Prostate gland (tissue), 2 donors: Measurements from ENCODE around the gene HSD11B1L. TPM values are rescaled to one million over a fixed set of nuclear protein-coding genes. Genes with fewer than 3 reads are reported as not detected.

ENCODE experiments used
- DNase-seq: peaks from one replicate; pipeline ENCODE4 v3.0.0-alpha.2; 2019; ENCODE audit warnings: low spot score
- H3K27ac ChIP-seq, 2 donors: fragments of 200-600 bp; sonication (generic); 2 replicates each; pipeline ENCODE4 v1.5.1; 2017 to 2019
- H3K27me3 ChIP-seq: fragments of 200-600 bp; sonication (generic); replicated peaks from 2 replicates; pipeline ENCODE4 v1.5.1; 2019; ENCODE audit not compliant: insufficient read depth
- H3K36me3 ChIP-seq, 2 donors: fragments of 200-600 bp; sonication (generic); 1 replicate in 1 of 2; 2 replicates in 1 of 2; pipeline versions ENCODE4 v1.5.1 to v1.8.1; 2017 to 2019
- H3K4me1 ChIP-seq: fragments of 200-600 bp; sonication (generic); replicated peaks from 2 replicates; pipeline ENCODE4 v1.5.1; 2019
- H3K4me3 ChIP-seq, 2 donors: fragments of 200-600 bp; sonication (generic); 2 replicates each; pipeline ENCODE4 v1.5.1; 2017 to 2019
- H3K9me3 ChIP-seq: fragments of 200-600 bp; sonication (generic); 2 replicates; pipeline ENCODE4 v1.5.1; 2017
- CTCF ChIP-seq, 4 experiments: fragments of 200-600 bp in 2 of 4; fragments of 450-650 bp in 2 of 4; sonication (generic) in 2 of 4; IDR thresholded peaks; 1 replicate in 3 of 4; 2 replicates in 1 of 4; pipeline ENCODE4 v1.5.1; 2016 to 2019; ENCODE audit warnings: antibody characterized with exemption in 4 of 4, mild to moderate bottlenecking in 2 of 4, moderate library complexity in 2 of 4
- POLR2A ChIP-seq: fragments of 450-650 bp; IDR thresholded peaks from one replicate; pipeline ENCODE4 v1.6.1; 2016; ENCODE audit warnings: antibody characterized with exemption, mild to moderate bottlenecking
- POLR2AphosphoS5 ChIP-seq: sonication (generic); formaldehyde crosslinking; IDR thresholded peaks from one replicate; pipeline ENCODE4 v1.6.1; 2017; ENCODE audit warnings: antibody characterized with exemption
- WGBS: methylation state at CpG from one replicate; pipeline ENCODE4 v1.1.5; 2018; 5-methylcytosine and 5-hydroxymethylcytosine counted together
- intact Hi-C: fragments of 100-400 bp; cut with DNase I; formaldehyde crosslinking; loops from one replicate; pipeline ENCODE4 v1.14.2; 2022
- total RNA-seq, 2 donors: library from RNA; depleted of rRNA; stranded (reverse); fragments of >200 nt; gene quantifications; one replicate each; pipeline ENCODE4 v1.1.0, GENCODE V29; 2016

Gene HSD11B1L
- total RNA-seq, 2 donors from 2014 or later, result 15.6 to 17.9 TPM

- no peak overlapping the region for H3K27ac ChIP-seq
- H3K4me3 ChIP-seq, result no peak overlapping the region
- H3K9me3 ChIP-seq, result no peaks in the 10 kb centered on the region
- intact Hi-C loops, result no loop called here
- WGBS, result 78% methylated on average over 7 of the region's 7 CpGs
- no peaks in the 10 kb centered on the region for H3K27me3 ChIP-seq
- no peak for DNase-seq
- H3K4me1 ChIP-seq, result no peaks in the 10 kb centered on the region
- peaks cover 9 to 18% of the 10 kb centered on the region in 2 donors for H3K36me3 ChIP-seq
- TF ChIP-seq POLR2AphosphoS5 (no peak), POLR2A (no peak), CTCF (IDR thresholded peaks at IDR 0.05) (no peak)
Measured at GRCh38 chr19:5671600-5671999, 9.2 kb upstream of the HSD11B1L start.

DNA sequence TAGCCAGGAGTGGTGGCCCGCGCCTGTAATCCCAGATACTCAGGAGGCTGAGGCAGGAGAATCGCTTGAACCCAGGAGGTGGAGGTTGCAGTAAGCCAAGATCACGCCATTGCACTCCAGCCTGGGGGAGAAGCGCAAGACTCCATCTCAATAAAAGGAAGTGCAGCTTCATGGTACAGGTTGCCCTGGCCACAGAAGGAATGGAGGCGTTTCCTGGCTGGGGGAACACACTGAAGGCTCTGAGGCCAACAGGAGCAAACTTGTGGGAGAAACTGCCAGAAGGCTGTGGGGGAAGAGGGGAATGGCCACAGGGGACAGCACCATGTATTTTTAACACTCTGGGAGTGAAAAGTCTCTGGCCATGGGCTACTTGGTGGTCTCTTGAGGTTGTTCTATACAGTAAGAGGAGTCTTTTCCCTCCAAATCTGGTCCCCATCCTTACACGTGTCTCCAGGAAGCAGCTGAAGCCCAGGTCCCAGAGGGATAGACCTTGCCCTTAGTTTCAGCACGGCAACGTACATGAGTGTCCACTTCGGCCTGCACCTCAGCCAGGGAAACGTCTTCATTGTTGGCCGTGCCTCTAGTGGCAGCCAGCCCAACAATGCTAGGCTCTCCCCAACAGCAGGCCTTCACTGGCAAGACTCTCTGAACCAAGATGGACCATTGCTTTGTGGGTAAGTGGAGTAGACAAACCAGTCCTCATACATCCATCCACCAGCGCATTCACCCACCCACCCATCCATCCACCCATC is 7.9 kb upstream of the HSD11B1L start:
- Histone ChIP-seq H3K4me1 (no peaks in the 10 kb centered on the region), H3K27me3 (no peaks in the 10 kb centered on the region), H3K27ac (no peak overlapping the region), H3K4me3 (no peak overlapping the region), H3K36me3 (peaks cover 0 to 6% of the 10 kb centered on the region in 2 donors), H3K9me3 (no peaks in the 10 kb centered on the region)
- intact Hi-C loops, result no loop called here
- DNase-seq, result no peak
- TF ChIP-seq POLR2A (no peak), POLR2AphosphoS5 (no peak), CTCF (IDR thresholded peaks at IDR 0.05) (no peak)
- 89% methylated on average over 13 of the region's 13 CpGs for WGBS

DNA sequence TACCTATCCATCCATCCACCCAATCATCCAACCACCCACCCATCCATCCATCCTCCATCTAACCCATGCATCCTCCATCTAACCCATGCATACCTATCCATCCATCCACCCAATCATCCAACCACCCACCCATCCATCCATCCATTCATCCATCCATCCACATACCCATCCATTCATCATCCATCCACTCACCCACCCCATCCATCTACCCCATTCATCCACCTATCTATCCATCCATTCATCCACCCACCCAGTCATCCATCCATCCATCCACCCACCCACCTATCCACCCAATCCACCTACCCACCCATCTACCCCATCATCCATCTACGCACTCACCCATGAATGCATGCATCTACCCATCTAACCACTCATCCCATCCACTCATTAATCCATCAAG is 7.1 kb upstream of the HSD11B1L start:
- H3K27ac ChIP-seq, result no peak overlapping the region
- DNase-seq, result no peak
- peaks cover 0 to 4% of the 10 kb centered on the region in 2 donors for H3K36me3 ChIP-seq
- WGBS, result 98% methylated on average over 1 of the region's 1 CpG
- TF ChIP-seq CTCF (IDR thresholded peaks at IDR 0.05) (no peak), POLR2AphosphoS5 (no peak)
- H3K4me1 ChIP-seq, result no peaks in the 10 kb centered on the region
- no peak overlapping the region for H3K4me3 ChIP-seq
- intact Hi-C loops, result no loop called here
- H3K27me3 ChIP-seq, result no peaks in the 10 kb centered on the region
- no peaks in the 10 kb centered on the region for H3K9me3 ChIP-seq

DNA sequence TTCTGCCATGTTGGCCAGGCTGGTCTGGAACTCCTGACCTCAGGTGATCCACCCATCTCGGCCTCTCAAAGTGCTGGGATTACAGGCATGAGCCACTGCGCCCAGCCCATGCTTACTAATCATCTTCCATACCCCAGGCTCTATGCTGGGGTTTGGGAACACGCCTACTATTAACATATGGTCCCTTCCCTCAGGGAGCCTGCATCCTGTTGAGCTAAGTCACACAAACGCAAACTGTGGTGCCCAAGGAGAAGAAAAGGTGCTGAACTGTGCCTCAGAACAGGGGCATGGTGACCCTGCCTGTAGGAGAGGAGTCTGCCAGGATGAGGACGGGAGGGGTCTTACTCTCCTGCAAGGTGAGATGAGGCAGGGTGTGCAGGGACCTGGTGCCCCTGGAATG is 6.1 kb upstream of the HSD11B1L start:
- Histone ChIP-seq H3K27me3 (no peaks in the 10 kb centered on the region), H3K4me1 (peaks cover 5% of the 10 kb centered on the region), H3K9me3 (no peaks in the 10 kb centered on the region), H3K27ac (no peak overlapping the region), H3K36me3 (no peaks in the 10 kb centered on the region), H3K4me3 (no peak overlapping the region)
- TF ChIP-seq POLR2A (no peak), POLR2AphosphoS5 (no peak), CTCF (IDR thresholded peaks at IDR 0.05) (no peak)
- intact Hi-C loops, result no loop called here
- 72% methylated on average over 5 of the region's 5 CpGs for WGBS
- DNase-seq, result no peak

DNA sequence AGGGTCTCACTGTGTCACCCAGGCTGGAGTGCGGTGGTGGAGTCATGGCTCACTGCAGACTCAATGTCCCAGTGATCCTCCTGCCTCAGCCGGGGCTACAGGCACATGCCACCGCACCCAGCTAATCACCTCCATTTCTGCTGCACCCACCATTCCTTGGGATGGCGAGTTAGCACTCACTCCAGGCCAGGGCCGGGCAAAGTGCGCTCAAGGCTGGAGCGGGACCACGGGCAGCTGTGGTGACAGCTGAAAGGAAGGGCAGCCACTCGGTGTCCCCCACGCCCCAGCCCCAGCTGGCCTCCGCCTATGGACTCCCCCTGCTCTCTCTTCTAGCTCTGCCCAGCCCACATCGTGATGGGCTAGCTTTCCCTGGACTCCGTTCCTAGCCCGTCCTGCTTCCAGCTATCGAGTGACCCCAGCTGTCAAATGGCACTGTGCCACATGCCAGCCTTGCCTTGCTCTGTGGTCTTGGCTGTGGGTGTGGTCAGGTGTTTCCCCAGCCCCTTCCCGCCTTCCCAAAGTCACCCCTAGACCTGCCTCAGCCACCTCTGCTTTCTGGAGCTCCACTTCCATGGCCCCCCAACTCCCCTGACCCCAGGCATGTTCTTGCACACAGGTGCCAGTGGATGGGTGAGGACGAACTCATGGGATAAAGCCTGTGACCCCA is 4.6 kb upstream of the HSD11B1L start:
- intact Hi-C loops, result no loop called here
- Histone ChIP-seq H3K4me1 (peaks cover 7% of the 10 kb centered on the region), H3K27ac (no peak overlapping the region), H3K9me3 (no peaks in the 10 kb centered on the region), H3K27me3 (no peaks in the 10 kb centered on the region), H3K4me3 (no peak overlapping the region), H3K36me3 (no peaks in the 10 kb centered on the region)
- WGBS, result 73% methylated on average over 17 of the region's 17 CpGs
- DNase-seq, result no peak
- TF ChIP-seq POLR2A (no peak), CTCF (IDR thresholded peaks at IDR 0.05) (no peak), POLR2AphosphoS5 (no peak)
